Fibroblast of lung (primary cell): ENCODE measurements around the gene PIANP.

ENCODE experiments used
- CTCF ChIP-seq, 2 donors: IDR thresholded peaks in 1 of 2; conservative IDR thresholded peaks in 1 of 2; 1 replicate in 1 of 2; 2 replicates in 1 of 2; pipeline ENCODE4 v1.5.1; 2011 to 2012; ENCODE audit warnings: low read length in 2 of 2, control low read depth in 1 of 2, inconsistent platforms in 1 of 2, low read depth in 1 of 2, mild to moderate bottlenecking in 1 of 2
- EZH2 ChIP-seq: IDR thresholded peaks from 2 replicates; pipeline ENCODE4 v1.5.1; 2012; ENCODE audit warnings: low read length, control low read depth, mild to moderate bottlenecking; ENCODE audit errors: missing control alignments

- no peak for TF ChIP-seq CTCF (conservative IDR thresholded peaks at IDR 0.05 in 1 of 2, IDR thresholded peaks at IDR 0.05 in 1 of 2; ENCODE audit: low read depth in 1 of 2, low read length in 2 of 2)
- no peak for TF ChIP-seq EZH2
Measured at GRCh38 chr12:6698352-6699046, 2.1 kb downstream of the PIANP start.
